Prostate gland (tissue), 2 donors: ENCODE measurements around the gene COL7A1.

Source experiments
- POLR2A ChIP-seq: fragments of 450-650 bp; IDR thresholded peaks from one replicate; pipeline ENCODE4 v1.6.1; 2016; ENCODE audit warnings: antibody characterized with exemption, mild to moderate bottlenecking
- POLR2AphosphoS5 ChIP-seq: sonication (generic); formaldehyde crosslinking; IDR thresholded peaks from one replicate; pipeline ENCODE4 v1.6.1; 2017; ENCODE audit warnings: antibody characterized with exemption
- TF ChIP-seq, protein P1 (sequence below), 4 experiments: fragments of 200-600 bp in 2 of 4; fragments of 450-650 bp in 2 of 4; sonication (generic) in 2 of 4; IDR thresholded peaks; 1 replicate in 3 of 4; 2 replicates in 1 of 4; pipeline ENCODE4 v1.5.1; 2016 to 2019; ENCODE audit warnings: antibody characterized with exemption in 4 of 4, mild to moderate bottlenecking in 2 of 4, moderate library complexity in 2 of 4

DNA sequence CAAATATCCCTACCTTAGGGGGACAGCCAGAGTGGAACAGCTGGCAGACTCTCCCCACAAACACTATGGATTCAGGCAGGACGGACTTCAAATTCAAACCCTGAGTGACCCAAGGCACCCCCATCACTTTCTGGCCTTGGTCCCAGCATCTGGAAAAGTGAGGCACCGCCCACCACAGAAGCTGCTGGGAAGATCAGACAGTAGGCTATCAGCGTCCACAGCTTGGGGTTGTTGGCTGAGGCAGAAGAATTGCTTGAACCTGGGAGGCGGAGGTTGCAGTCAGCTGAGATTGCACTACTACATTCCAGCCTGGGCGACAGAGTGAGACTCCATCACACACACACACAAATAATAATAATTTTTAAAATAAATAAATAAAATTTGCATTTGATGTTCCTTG lies 47.0 kb downstream of the COL7A1 start:
- no peak for TF ChIP-seq POLR2A
- TF ChIP-seq, protein P1, sequence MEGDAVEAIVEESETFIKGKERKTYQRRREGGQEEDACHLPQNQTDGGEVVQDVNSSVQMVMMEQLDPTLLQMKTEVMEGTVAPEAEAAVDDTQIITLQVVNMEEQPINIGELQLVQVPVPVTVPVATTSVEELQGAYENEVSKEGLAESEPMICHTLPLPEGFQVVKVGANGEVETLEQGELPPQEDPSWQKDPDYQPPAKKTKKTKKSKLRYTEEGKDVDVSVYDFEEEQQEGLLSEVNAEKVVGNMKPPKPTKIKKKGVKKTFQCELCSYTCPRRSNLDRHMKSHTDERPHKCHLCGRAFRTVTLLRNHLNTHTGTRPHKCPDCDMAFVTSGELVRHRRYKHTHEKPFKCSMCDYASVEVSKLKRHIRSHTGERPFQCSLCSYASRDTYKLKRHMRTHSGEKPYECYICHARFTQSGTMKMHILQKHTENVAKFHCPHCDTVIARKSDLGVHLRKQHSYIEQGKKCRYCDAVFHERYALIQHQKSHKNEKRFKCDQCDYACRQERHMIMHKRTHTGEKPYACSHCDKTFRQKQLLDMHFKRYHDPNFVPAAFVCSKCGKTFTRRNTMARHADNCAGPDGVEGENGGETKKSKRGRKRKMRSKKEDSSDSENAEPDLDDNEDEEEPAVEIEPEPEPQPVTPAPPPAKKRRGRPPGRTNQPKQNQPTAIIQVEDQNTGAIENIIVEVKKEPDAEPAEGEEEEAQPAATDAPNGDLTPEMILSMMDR (IDR thresholded peaks at IDR 0.05), result no peak
- no peak for TF ChIP-seq POLR2AphosphoS5
